Activated T-cell treated with anti-CD3 and anti-CD28 coated beads, Interleukin-2, amount 50 U/mL, for 1 hour (primary cell): Measurements from ENCODE around the gene CLASP1.
"Not testable (repeated sequence)": the region's sequence is repeated elsewhere in the genome, so short reads cannot be mapped to it uniquely, and the experiment has no call there.

Experiments used
- DNase-seq: peaks from one replicate; pipeline ENCODE4 v3.0.0-alpha.2; 2020

CLASP1 gene

GRCh38 chr2:121363632-121364420, 285.4 kb downstream of the CLASP1 start:
- DNase-seq = no peak

- no peak for DNase-seq
These were observed 286.5 kb downstream of the CLASP1 start for GRCh38 chr2:121362774-121363173.

- DNase-seq = no peak
These were observed 287.0 kb downstream of the CLASP1 start for GRCh38 chr2:121362226-121362625.

GRCh38 chr2:121360566-121361300, 288.5 kb downstream of the CLASP1 start:
- DNase-seq = no peak

- no peak for DNase-seq
These were observed 289.3 kb downstream of the CLASP1 start for GRCh38 chr2:121359716-121360565.

GRCh38 chr2:121359170-121359569, 290.1 kb downstream of the CLASP1 start:
- DNase-seq = no peak

- no peak for DNase-seq
These were observed 291.0 kb downstream of the CLASP1 start for GRCh38 chr2:121358291-121358690.

- DNase-seq = no peak
These were observed 293.1 kb downstream of the CLASP1 start for GRCh38 chr2:121356058-121356640.

GRCh38 chr2:121355488-121355887, 293.8 kb downstream of the CLASP1 start:
- DNase-seq = no peak

GRCh38 chr2:121351521-121352318, 297.5 kb downstream of the CLASP1 start:
- DNase-seq = no peak

- DNase-seq = no peak
These were observed 298.4 kb downstream of the CLASP1 start for GRCh38 chr2:121350890-121351289.

- no peak for DNase-seq
These were observed 298.9 kb downstream of the CLASP1 start for GRCh38 chr2:121350402-121350775.

GRCh38 chr2:121349721-121350401, 299.4 kb downstream of the CLASP1 start:
- no peak for DNase-seq

GRCh38 chr2:121348128-121348740, 301.0 kb downstream of the CLASP1 start:
- no peak for DNase-seq

- DNase-seq = no peak
These were observed 302.4 kb downstream of the CLASP1 start for GRCh38 chr2:121346859-121347258.

GRCh38 chr2:121346407-121346806, 302.9 kb downstream of the CLASP1 start:
- DNase-seq = no peak

- DNase-seq = no peak
These were observed 303.4 kb downstream of the CLASP1 start for GRCh38 chr2:121345887-121346286.

- DNase-seq = no peak
These were observed 304.2 kb downstream of the CLASP1 start for GRCh38 chr2:121345101-121345500.

- DNase-seq = not testable (repeated sequence)
These were observed 305.3 kb downstream of the CLASP1 start for GRCh38 chr2:121343828-121344399.

GRCh38 chr2:121343191-121343590, 306.1 kb downstream of the CLASP1 start:
- no peak for DNase-seq

- DNase-seq = no peak
These were observed 306.5 kb downstream of the CLASP1 start for GRCh38 chr2:121342751-121343150.
